GM19238 (cell line): ENCODE measurements around the gene IQGAP2.

Experiments
- DNase-seq: peaks from one replicate; pipeline ENCODE4 v3.0.0; 2011; ENCODE audit warnings: low spot score; ENCODE audit not compliant: insufficient read length

Gene IQGAP2

GRCh38 chr5:76560952-76561891 is 158.1 kb downstream of the IQGAP2 start:
- no peak for DNase-seq

- DNase-seq: no peak
Measured at GRCh38 chr5:76561959-76562358, 158.9 kb downstream of the IQGAP2 start.

GRCh38 chr5:76565009-76565408 is 161.9 kb downstream of the IQGAP2 start:
- no peak for DNase-seq

- no peak for DNase-seq
Measured at GRCh38 chr5:76570153-76570552, 167.1 kb downstream of the IQGAP2 start.

- DNase-seq: no peak
Measured at GRCh38 chr5:76571559-76571958, 168.5 kb downstream of the IQGAP2 start.

- no peak for DNase-seq
Measured at GRCh38 chr5:76576450-76576849, 173.4 kb downstream of the IQGAP2 start.

GRCh38 chr5:76576996-76577395 is 173.9 kb downstream of the IQGAP2 start:
- DNase-seq: no peak

GRCh38 chr5:76579166-76579937 is 176.3 kb downstream of the IQGAP2 start:
- no peak for DNase-seq

- DNase-seq: no peak
Measured at GRCh38 chr5:76580981-76581380, 177.9 kb downstream of the IQGAP2 start.

GRCh38 chr5:76582230-76583162 is 179.4 kb downstream of the IQGAP2 start:
- DNase-seq: no peak

- DNase-seq: no peak
Measured at GRCh38 chr5:76583163-76584047, 180.3 kb downstream of the IQGAP2 start.

GRCh38 chr5:76585783-76586217 is 182.7 kb downstream of the IQGAP2 start:
- no peak for DNase-seq

GRCh38 chr5:76586531-76586930 is 183.4 kb downstream of the IQGAP2 start:
- no peak for DNase-seq

- no peak for DNase-seq
Measured at GRCh38 chr5:76590027-76590426, 186.9 kb downstream of the IQGAP2 start.

- DNase-seq: no peak
Measured at GRCh38 chr5:76591366-76591765, 188.3 kb downstream of the IQGAP2 start.

- DNase-seq: no peak
Measured at GRCh38 chr5:76592692-76593091, 189.6 kb downstream of the IQGAP2 start.

GRCh38 chr5:76594107-76594506 is 191.0 kb downstream of the IQGAP2 start:
- DNase-seq: no peak

GRCh38 chr5:76595755-76596481 is 192.8 kb downstream of the IQGAP2 start:
- DNase-seq: no peak

- DNase-seq: no peak
Measured at GRCh38 chr5:76598531-76598930, 195.4 kb downstream of the IQGAP2 start.

- no peak for DNase-seq
Measured at GRCh38 chr5:76600716-76601115, 197.6 kb downstream of the IQGAP2 start.
